Hematopoietic multipotent progenitor cell treated with erythropoietin and hydrocortisone succinate and interleukin-3 and kit ligand, for 8 days (in vitro differentiated cells): ENCODE measurements around the gene DNAJC3.
"Not testable (repeated sequence)": the region's sequence is repeated elsewhere in the genome, so short reads cannot be mapped to it uniquely, and the experiment has no call there.

Experiments
- DNase-seq: peaks from one replicate; pipeline ENCODE4 v3.0.0-alpha.2; 2015

DNAJC3 gene

DNA sequence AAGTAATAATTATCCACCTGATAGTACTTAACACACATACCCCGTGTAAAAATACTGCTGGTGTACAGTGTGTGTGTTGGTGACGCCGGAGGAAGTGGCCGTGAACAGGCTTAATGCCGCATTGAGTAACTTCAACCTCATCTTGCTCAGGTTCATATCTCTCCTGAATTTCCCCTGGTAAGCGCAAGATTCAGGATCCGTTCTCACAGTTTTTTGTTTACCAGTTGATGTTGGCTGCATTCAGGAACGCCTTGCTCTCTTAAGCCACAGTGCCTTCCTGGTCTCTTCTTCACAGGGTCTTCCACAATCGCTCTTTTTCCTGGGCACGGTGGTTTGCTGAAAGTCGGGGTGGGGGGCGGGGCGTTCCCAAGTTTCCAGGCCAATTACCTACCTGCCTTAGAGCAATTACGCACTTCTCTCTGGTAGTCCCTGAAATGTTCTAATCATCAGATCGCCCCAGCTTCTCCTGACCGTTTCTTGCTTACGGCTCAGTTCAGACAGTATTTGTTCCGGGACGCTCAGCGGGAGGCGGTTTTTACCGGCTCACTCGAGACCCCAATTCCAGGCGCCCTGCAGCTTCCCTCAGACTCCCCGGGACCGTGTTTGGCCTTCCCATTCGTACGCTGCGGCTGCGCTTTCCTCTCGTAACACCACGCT lies 706 bp upstream of the DNAJC3 start:
- peak; percentile 51 for DNase-seq

DNA sequence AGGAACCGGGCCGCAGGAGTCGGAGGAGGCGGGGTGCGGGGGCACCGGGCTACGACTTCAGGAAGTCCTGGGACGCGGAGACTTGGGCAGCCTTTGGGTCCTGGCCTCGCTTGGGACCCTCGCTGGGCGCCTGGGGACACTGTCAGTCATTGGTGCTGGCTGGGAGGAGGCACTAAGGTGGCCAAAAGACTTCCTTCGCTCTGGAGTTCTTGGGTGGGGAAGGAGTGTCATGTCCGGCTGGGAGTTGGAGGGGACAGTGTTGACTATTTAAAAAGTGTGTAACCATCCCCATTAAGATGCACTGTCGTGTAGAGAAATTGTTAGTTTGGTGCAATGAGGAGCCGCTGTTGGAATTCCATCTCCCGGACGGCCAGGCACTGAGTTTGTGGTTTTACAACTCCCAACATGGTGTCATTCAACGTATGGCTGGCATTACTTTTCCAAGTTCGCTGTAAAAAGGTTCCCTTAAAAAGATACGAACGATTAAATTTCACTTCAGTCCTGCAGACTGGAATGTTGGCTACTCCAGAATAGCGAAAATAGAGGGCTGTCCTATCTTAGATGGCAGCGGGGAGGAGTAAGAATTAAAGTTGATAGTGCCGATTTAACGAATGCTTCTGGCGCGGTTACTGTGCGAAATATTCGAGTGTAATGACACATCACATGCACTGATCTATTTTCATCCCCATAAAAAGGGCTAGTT lies 776 bp downstream of the DNAJC3 start:
- peak; percentile 54 for DNase-seq

GRCh38 chr13:95678967-95679366 lies 2.0 kb downstream of the DNAJC3 start:
- no peak for DNase-seq

- no peak for DNase-seq
These were observed 2.8 kb downstream of the DNAJC3 start for GRCh38 chr13:95679722-95680121.

DNA sequence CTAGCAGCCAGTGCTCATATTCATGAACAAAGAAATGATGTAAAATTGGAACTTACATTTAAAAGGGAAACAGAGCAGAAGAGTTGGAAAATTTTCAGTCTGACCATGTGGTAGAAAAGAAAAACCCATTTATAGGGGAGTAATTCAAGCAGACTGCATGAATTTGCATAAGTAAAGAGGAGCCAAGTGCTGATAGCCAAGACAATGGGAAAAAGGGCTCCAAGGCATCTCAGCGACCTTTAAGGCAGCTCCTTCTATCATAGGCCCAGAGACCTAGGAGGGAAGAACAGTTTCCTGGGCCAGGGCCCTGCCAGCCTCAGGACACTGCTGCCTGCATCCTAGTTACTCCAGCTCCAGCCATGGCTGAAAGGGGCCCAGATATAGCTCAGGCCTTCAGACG lies 7.5 kb downstream of the DNAJC3 start:
- DNase-seq = no peak

DNA sequence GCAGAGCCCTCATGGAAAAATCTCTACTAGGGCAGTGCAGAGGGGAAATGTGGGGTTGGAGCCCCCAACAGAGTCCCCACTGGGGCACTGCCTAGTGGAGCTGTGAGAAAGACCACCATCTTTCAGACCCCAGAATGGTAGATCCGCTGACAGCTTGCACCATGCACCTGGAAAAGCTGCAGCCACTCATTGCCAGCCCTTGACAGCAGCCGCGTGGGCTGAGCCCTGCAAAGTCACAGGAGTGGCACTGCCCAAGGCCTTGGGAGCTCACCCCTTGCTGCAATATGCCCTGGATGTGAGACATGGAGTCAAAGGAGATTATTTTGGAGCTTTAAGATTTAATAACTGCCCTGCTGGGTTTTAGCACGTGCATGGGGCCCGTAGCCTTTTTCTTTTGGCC lies 8.0 kb downstream of the DNAJC3 start:
- not testable (repeated sequence) for DNase-seq

DNA sequence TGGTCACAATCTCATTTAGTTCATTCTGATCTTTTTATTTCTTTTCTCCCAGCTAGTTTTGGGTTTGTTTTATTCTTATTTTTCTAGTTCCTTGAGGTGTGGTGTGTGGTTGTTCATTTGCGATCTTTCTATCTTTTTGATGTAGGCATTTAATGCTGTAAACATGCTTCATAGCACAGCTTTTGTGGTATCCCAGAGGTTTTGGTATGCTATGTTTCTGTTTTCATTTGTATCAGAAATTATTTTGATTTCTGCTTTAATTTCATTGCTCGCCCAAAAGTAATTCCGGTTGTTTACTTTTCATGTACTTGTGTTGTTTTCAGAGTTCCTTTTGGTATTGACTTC lies 12.6 kb downstream of the DNAJC3 start:
- no peak for DNase-seq

DNA sequence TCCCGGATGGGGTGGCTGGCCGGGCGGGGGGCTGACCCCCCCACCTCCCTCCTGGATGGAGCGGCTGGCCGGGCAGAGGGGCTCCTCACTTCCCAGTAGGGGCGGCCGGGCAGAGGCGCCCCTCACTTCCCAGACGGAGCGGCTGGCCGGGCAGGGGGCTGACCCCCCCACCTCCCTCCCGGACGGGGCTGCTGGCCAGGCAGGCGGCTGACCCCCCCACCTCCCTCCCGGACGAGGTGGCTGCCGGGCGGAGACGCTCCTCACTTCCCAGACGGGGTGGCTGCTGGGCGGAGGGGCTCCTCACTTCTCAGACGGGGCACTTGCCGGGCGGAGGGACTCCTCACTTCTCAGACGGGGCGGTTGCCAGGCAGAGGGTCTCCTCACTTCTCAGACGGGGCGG lies 14.0 kb downstream of the DNAJC3 start:
- not testable (repeated sequence) for DNase-seq

- DNase-seq = no peak
These were observed 20.2 kb downstream of the DNAJC3 start for GRCh38 chr13:95697052-95697680.

DNA sequence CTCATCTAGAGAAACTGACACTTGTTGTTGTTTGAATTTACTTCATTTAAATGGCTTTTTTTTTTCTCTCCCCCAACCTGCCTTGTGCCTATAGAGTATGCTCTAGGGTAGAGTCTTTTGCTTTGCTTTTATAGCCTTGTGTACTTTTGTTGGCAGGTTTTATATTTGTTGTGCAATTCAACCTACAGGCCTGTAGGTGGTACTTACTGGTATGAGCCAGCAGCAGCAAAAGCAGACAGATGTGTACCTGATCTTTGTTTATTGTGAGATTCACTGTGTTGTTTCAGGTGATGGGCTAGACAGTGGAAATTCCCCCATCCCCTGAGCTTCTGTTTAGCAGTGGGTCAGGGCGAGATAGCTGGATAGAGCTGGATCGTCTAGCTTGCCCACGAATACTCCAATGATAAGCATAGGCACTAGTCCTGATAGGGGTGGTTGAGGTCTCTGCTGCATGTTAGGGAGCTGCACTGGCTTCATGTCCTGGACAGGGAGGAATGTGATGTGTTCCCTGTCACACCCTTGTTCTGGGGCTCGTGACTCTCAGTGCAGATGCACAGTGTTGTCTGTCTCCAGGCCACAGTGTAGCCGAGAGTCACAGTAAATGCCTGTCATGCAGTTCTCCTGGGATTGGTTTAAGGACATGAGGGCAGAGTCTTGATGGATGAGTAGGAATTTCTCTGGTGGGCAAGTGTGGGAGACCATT lies 21.3 kb downstream of the DNAJC3 start:
- DNase-seq = peak; percentile 37

- no peak for DNase-seq
These were observed 26.6 kb downstream of the DNAJC3 start for GRCh38 chr13:95703576-95703975.

GRCh38 chr13:95704510-95704909 lies 27.6 kb downstream of the DNAJC3 start:
- peak; percentile 40 for DNase-seq

- no peak for DNase-seq
These were observed 29.4 kb downstream of the DNAJC3 start for GRCh38 chr13:95706356-95706755.

DNA sequence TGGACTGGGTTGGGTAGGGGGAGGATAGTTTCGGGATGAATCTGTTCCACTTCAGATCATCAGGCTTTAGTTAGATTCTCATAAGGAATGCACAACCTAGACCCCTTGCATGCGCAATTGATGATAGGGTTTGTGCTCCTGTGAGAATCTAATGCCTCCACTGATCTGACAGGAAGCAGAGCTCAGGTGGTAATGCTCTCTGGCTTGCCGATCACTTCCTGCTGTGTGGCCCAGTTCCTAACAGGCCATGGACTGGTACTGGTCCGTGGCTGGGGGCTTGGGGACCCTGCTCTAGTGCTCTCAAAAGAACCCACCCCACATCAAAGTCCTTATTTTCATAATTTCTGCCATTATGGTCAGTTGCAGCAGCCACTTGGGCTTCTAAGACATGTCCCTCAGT lies 30.1 kb downstream of the DNAJC3 start:
- no peak for DNase-seq

- DNase-seq = peak; percentile 48
These were observed 30.8 kb downstream of the DNAJC3 start for GRCh38 chr13:95707442-95708390.

GRCh38 chr13:95708391-95708774 lies 31.4 kb downstream of the DNAJC3 start:
- no peak for DNase-seq

DNA sequence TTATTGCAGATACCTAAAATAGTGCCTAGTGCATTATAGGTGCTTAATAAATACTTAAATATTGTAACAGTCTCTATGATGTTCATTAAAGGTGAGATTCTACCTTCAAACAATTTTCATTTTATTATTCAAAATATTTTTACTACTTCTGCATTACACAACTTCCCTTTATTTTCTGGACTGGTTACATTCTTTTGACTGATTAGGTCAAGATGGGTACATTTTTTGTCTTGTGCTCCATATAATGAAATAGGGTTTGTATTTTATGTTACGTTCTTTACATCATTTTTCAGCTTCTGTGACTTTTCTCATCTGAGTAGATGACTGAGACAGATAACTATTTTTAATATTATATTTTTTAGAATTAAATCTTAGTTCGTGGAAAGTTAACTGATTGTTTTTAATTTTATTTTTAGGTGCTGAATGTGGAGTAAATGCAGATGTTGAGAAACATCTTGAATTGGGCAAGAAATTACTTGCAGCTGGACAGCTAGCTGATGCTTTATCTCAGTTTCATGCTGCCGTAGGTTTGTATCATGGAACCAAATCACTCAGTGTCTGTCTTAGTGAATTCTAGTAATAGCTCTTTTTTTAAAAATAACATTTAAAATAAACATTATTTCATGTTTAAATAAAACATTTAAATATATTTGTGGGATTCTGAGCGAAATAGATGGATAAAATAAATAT lies 32.0 kb downstream of the DNAJC3 start:
- DNase-seq = no peak

DNA sequence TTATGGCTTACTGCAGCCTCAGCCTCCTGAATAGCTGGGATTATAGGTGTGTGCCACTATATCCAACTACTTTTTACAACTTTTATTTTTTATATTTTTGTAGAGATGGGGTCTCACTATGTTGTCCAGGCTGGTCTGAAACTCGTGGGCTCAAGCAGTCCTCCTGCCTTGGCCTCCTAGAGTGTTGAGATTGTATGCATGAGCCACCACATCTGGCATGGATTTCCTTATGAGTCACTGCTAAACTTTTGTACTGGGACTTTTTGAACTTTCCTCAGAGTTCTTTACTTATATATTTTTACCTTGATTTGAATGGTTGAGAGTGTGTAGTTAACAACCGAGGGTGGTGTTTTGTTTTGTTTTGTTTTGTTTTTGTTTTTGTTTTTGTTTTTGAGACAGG lies 33.4 kb downstream of the DNAJC3 start:
- DNase-seq = no peak

DNA sequence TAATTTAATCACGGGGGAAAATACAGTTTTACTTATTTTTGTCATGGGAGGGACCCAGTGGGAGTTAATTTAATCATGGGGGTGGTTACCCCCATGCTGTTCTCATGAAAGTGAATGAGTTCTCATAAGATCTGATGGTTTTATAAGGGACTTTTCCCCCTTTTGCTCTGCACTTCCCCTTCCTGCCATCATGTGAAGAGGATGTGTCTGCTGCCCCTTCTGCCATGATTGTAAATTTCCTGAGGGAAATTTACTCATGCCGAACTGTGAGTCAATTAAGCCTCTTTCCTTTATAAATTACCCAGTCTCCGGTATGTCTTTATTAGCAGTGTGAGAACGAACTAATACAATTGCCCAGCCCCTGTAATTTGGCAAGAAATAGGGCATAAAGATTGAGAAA lies 35.9 kb downstream of the DNAJC3 start:
- DNase-seq = not testable (repeated sequence)

DNA sequence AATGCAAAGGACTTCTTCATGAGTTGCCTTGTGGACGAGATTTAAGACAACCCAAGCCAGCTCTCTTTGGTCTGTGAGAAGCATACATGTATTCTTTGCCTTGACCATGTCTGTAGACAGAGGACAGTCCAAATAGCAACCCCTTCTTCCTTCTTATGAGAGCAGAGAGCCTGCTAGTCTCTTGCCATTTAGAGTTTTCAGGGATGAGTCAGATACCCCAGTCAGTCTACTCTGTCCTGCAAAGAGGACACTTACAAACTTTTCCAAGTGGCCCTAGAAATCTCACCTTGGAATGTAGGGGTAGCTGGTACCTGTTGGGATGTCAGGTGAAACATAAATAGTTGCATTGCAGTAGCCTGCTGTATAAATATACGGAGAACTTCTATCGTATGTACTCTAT lies 36.7 kb downstream of the DNAJC3 start:
- no peak for DNase-seq

DNA sequence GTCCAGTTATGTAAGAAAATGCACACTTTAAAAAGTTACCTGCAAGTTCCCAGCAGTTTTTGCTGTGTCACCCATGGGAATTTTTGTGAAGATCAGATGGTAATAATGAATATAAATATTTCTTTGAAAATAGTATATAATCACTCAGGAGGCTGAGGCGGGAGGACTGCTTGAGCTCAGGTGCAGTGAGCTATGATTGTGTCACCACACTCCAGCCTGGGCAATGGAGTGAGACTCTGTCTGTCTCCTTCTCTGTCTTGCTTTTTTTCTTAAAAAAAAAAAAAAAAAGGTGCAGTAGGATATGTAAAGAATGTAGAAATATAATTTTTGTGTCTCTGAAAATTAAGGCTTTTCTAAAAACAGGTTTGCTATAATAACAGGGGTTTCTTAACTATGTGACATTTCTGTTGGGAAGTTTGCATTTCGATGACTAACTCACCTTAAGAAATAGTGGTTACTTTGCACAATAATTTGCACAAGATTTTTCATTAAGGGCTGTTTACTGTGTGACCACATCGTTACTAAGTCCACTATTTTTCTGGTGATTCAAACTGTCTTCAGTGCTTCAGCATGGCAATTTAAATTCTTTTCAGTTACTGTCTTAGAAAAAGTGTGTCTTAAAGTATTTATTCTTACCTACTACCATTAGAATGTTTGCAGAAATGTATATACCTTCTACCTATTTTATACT lies 37.3 kb downstream of the DNAJC3 start:
- no peak for DNase-seq
